ENCODE results near the gene GALNTL6.
"Not testable (repeated sequence)": the region's sequence is repeated elsewhere in the genome, so short reads cannot be mapped to it uniquely, and the experiment has no call there.

The GALNTL6 gene

DNA sequence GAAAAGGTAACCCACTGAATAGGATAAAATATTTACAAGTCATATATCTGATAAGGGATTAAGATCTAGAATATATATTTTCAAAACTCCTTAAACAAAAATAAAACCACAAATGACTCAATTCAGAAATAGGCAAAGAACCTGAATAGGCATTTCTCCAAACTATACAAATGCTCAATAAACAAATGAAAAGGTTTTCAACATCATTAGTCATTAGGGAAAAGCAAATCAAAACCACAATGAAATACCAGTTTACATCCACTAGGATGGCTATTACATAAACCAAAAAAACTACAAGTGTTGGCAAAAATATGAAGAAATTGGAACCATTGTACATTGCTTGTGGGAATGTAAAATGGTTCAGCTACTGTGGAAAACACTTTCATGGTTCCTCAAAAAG lies 1188.4 kb downstream of the GALNTL6 start:
- DNase-seq: no peak

DNA sequence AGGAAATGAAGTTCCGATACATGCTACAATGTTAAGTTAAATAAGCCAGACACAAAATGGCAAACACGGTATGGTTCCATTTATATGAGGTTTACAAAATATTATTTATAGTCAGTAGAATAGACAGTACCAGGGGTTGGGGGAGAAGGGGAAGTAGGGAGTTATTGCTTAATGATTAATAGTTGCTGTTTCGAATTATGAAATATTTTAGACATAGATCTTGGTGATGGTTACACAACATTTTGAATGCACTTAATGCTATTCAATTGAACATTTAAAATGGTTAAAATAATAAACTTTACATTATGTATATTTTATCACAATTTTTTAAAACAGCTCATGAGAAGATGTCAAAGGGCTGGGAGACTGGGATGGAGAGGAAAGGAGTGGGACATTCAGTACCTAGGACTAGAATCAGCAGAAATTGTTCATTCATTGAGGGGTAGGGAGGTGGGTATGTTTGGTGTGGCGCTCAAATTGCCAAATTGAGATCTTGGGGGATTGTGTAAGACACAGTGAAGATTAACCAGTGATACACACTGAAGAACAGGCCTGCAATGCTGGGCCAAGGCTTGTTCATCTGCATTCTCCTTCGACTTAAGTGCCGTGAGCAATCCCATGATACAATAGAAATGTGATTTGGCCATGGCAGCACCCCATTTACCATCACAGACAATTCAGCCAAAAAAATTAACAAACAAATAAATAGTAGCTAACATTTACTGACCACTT lies 1189.8 kb downstream of the GALNTL6 start:
- no peak for DNase-seq

DNA sequence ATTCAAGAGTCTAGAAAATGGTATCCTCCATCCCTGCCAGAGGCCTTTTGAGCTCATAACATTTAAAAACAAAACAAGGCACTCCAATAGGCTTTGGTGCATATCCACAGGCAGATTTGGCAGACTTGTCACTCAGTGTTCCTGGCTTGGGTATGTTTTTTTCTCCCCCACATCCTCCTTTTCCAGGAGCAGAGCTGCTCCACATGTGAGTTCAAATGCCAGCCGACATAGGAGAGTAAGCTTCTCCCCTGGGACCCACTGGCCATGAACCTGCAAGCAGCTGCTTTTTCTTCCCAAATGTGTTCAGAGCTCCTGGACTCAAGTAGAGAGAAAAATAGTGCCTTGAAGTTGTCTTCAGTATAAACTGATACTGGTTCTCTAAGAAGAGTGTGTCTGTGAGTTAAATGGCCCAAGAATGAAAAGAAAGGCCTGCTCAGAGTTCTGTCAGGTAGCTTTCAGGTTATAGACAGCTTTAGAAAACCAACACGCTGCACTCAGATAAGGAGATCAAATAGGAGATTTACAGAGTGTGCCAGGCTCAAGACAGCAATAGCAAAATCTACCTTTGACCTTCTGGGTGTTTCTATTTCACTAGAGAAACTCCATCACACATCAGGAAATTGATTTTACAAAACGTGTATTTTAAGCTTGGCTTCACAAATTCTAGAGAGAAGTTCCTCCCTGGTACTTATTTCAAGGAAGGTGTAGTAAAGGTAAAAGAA lies 1192.9 kb downstream of the GALNTL6 start:
- no peak for DNase-seq

DNA sequence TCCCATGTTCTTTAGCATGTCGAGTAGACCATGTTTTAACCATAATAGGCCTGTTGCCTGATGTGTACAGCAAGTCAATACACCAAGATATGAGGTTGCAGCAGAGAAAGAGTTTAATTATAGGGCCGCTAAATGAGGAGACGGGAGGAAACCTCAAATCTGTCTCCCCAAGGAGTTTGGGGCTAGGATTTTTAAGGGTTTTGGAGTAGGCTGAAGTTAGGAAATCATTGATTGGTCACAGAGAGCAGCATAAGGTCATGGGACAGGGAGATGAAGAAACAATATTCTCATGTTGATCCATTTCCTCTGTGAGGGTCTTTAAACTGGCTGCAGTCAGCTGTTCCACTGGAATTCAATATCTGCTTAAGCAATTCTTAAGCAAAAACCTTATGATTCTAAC lies 1195.2 kb downstream of the GALNTL6 start:
- no peak for DNase-seq

DNA sequence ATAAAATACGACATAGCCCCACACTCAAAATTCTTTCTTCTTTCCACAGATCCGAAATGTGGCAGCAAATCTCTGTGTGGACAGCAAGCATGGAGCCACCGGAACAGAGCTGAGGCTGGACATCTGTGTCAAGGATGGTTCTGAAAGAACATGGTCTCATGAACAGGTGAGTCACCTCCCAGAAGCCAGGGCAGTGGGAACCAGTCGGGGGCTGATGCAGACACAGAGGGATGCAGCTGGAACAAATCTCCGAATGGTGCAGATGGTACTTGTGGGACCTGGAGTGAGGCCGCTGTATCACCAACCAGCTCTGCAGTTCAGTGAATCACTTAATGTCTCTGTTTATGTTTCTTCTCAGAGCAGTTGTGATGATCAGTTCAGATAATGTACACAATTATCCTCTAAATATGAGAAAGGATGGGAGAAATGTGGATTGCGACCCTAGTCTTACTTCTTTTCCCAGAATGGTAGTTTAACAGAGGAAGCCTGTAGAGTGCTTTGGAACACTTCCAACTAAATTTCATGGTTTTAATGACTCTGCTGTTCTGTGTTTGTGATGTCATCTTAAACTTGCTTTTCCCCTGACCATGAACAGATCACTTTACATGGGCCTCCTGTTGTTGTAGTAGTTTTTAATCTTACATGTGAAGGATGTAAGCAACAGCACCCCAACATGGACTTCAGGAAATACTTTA lies 1196.1 kb downstream of the GALNTL6 start:
- DNase-seq: no peak

DNA sequence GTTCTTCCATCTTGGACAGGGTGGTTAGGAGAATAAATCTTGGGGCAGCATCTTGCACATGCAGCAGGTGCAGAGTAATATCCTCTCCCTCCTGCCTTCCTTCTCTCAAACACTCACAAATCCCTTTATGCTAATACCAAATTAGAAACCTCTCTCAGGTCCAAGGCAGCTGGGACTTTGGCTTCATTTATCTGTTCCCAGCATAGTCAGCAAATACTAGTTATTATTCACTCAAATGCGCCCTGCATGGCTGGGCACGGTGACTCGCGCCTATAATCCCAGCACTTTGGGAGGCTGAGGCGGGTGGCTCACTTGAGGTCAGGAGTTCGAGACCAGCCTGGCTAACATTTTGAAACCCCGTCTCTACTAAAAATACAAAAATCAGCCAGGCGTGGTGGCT lies 1199.4 kb downstream of the GALNTL6 start:
- DNase-seq: no peak

DNA sequence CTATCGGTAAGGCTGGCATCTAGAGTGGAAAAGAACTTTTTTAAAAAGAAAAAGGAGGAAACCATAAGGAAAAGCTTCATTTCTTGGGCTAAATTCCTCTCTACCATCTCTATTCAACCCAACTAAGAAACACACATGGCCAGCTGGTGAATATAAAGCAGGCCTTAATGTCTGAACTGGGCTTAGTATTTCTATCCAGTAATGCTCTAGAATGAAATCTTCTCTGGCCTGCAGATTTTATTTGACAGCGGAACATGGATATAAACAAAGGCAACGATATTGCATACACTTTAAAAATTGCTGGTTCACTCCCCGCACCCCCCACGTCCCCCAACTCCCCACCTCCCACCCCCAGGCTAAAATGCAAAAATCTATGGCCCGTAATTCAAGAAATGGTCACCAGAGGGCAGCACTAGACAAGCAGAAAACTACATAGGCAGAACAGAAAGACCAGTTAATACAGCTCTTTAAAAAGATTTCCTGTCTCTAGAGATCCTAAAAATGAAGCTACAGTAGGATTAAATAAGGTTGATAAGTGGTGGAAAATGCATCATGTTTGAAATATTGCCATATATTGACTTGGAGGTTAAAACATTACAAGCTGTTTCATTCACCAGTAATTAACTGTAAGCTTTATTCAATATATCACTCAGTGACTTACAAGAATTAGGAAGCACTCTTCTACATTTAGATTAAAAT lies 1200.2 kb downstream of the GALNTL6 start:
- peak; percentile 76 for DNase-seq

DNA sequence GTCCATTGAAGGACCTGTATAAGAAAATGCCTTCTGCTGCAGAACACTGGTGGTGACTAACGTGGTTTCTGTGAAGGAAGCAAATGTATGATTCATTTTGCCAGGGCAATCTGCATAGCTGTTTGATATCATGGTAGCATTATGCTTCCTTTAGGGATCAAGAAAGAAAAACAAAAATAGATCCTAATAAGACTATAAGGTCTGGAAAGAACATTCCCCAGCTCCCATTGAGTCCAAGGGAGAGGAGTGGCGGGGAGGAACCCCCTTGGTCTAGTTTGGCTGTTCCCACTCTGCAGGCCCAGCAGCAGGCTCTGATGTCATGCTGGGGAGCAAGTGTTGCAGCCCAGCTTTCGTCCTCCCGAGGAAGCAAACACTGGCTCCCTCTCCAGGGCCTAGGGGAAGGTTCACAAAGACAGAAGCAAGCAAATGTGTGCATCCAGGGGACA lies 1200.9 kb downstream of the GALNTL6 start:
- no peak for DNase-seq

DNA sequence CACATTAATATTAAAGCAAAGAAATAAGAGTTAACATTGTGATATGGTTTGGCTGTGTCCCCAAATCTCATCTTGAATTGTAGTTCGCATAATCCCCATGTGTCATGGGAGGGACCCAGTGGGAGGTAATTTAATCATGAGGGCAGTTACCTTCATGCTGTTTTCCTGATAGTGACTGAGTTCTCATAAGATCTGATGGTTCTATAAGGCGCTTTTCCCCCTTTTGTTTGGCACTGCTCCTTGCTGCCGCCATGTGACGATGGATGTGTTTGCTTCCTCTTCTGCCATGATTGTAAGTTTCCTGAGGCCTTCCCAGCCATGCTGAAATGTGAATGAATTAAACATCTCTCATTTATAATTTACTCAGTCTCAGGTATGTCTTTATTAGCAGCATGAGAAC lies 1201.6 kb downstream of the GALNTL6 start:
- no peak for DNase-seq

DNA sequence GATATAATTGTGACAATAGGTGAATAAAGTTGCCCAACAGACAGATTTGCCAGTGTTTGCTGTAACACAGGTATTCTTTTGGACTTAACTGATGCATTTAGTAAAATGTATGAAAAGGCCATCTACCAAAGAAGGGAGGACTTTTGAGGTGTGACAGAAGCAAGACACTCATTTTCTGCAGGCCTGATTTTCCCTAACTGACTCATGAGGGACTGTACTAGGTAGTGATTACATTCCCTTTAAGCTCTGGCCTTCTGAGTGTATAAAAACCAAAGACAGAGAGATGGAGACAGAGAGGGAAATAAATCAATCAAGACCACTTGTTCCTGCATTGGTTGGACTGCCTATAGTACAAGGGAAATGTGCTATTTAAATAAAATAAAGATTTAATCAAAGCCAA lies 1204.6 kb downstream of the GALNTL6 start:
- DNase-seq: no peak

DNA sequence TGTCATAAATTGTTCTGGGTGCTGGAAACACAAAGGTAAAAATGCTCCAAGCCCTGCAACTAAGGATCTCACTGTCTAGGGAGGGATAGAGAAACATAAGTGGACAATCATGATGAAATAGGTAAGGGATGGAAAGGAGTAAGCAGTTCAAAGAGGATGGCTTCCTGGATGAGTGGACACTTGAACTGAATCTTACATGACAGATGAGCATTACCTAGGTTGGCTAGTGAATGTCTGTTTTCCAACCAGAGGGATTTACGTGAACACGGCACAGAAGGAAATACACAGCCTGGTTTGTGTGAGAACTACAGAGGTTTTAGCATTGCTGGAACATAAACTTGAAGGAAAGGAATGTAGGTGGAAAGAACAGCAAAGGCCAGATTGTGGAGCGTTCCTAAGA lies 1205.2 kb downstream of the GALNTL6 start:
- no peak for DNase-seq

DNA sequence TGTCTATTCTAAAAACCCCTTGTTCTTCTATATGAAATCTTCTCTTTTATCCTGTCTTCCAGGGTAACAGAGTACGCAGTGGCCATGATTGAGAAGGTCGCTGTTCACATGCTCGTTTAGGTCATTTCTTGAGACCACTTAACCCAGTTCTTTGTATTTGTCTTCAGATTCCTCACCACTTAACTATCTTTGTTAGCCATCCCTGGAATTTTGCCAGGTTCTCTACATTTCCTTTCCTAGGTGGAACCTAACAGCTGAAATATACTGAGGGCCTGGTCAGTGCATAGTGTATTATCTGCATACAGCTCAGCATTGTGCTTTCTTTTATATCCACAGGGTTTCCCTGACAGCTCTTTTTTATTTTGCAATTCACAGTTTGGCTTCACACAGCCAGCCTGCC lies 1206.5 kb downstream of the GALNTL6 start:
- DNase-seq: no peak

DNA sequence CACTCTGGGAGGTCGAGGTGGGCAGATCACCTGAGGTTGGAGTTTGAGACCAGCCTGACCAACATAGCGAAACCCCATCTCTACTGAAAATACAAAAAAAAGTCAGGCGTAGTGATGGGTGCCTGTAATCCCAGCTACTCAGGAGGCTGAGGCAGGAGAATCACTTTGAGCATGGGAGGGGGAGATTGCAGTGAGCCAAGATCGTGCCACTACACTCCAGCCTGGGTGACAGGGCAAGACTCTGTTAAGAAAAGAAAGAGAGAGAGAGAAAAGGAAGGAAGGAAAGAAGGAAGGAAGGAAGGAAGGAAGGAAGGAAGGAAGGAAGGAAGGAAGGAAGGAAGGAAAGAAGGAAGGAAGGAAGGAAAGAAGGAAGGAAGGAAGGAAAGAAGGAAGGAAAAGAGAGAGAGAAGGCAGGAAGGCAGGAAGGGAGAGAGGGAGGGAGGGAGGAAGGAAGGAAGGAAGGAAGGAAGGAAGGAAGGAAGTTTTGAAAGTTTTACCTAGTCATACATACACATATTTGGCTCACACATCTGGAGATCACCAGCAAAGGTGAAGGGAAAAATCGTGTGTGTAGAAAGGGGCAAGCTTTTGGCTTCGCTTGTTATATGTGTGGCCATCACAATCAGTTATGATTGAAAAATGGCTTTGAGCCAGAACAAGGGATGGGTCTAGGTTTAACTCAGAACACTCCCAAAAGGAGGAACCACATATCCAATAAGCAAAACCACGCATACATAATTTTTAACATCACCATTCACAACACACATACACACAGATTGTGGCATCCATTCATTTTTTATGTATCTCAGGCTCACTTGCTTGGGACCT lies 1208.8 kb downstream of the GALNTL6 start:
- not testable (repeated sequence) for DNase-seq

DNA sequence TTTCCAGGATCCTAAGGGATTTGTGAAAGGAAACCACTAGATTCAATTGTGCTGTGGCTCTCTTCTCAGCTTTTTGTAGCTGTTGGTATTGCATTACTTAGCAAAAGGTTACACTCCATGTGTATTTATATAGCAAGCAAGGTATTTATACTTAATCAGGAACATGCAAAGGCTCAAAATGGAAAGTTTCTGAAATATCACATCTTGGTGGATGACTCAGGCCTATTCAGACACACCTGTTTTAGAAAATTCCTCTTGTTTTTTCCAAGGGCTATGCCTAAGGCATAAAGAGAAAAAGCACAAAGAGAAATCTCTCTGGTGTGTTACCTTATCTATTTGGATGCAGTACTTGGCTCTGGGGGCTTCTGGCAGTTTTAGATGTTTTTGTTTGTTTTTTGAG lies 1211.0 kb downstream of the GALNTL6 start:
- DNase-seq: no peak

DNA sequence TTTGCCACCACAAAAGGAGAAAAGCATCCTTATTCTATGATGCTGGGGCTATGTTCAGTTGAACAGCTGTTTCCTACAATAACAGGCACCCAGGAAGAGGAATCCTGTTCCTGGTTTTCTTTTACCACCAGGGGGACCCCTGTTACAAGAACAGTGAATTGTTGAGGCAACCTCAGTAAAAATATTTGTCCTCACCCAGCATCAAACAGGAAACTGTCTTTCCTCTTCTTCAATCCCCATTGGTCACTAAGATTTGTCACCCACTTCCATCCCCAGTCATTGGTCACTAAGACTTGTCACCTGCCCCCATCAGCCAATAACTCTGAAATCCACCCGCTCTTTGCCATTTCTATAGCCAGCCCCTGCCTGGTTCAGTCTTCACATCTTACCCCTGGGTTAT lies 1211.9 kb downstream of the GALNTL6 start:
- no peak for DNase-seq

DNA sequence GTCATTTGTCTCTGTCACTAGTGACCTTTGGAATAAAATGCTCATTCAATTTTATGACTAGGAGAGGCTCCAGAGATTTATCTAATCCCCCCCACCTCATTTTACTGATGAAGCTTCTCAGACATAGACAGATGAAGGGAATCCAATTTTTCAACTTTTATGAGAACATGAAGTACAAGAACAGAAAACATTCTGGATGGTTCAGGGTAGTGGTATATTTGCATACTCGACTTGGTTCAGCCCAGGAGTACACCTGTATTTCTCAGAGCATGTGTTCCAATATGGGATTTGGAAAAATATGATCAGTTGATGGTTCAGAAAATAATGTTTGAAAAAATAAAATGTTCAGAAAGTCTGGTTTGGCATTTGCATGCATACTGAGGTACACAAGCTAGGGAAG lies 1224.0 kb downstream of the GALNTL6 start:
- DNase-seq: no peak

DNA sequence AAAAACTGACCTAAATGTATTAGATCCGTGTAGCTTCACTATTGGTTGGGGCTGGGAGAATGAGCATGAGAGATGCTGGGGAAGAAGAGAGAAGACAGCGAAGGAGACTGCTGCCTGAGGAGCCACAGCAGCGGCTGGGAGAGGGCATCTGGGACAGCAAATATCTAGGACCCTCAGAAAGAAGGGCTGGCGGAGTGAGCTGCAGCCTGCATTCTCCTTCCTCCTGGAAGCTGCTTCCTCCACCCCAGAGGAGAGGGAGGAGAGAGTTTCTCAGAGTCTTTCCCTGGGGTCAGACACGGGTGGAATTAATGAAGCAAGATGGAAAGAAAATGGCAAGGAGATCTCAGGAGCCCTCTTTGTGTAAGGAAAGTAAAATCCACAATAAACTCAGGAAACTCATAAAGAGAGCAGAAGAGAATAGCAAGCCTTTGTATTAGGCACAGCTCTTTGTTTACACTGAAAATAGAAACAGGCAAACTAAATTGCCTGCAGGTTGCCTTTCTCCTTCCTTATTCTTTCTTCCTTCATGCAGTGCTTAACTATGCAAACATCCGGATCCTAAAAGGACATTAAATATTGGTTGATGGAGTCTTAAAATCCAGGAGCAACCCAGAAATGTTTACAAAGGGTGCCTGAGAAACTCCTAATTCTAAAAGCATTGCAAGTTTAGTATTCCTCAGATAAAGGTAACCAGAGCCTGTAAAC lies 1225.1 kb downstream of the GALNTL6 start:
- DNase-seq: no peak

DNA sequence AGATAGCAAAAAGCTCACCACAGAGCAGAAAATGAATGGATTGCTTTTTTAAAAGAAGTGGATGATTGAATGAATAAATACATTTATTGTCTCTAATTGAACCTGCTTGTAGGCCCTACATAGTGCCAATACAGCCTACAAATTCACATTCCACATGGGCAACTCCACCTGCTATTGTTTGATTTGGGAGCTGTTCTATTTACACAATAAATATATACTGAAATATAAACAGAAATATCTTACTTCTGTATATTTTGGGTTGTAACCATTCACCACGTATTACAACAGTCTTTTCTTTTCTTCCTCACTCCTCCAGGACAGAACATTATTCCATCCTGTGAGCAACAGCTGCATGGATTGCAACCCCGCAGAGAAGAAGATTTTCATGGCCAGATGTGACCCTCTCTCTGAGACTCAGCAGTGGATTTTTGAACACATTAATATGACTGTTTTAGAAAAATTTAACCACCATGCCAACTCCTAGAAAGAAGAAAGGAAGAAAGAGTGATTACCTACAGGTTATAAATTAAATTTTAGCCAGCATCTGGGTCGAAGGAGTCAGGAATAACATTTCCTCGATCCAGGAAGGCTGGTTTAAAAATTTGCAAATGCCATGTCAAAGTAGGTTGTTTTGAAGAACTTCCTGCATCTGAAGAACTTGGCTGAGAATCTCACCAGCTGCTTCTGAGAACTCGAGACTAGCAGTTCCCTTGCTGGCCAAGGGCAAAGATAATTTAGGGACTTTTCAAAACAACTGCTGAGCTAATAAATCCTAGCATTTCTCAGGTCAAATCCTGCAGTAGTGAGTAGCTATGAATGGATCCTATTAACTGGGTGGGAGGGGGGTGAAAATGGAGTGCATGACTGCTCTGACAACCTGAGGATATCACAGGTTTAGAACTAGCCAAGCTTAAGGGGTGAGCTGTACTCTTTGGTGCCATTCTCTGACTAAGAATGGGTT lies 1226.7 kb downstream of the GALNTL6 start:
- DNase-seq: no peak

DNA sequence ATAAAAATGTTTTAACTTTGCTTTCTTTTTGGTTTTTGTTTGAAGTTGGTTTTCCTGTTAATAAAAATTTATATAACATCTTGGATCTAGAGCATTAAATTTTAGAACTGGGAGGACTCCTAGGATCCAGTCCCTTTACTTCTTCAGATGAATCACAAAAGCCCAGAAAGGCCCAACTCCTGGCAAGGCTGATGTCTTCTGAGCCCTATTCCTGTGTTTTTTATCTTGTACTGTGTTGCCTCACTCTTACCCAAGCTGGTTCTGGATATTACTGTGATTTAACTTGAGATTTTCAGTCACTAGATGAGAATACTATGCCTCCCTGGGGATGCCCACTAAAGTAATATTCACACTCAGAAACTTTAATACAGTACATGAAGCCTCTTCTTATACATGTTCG lies 1228.3 kb downstream of the GALNTL6 start:
- no peak for DNase-seq

DNA sequence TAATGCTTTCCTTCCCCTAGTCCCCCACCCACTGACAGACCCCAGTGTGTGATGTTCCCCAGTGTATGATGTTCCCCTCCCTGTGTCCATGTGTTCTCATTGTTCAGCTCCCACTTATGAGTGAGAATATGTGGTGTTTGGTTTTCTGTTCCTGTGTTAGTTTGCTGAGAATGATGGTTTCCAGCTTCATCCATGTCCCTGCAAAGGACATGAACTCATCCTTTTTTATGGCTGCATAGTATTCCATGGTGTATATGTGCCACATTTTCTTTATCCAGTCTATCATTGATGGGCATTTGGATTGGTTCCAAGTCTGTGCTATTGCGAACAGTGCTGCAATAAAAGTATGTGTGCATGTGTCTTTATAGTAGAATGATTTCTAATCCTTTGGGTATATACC lies 1228.9 kb downstream of the GALNTL6 start:
- DNase-seq: not testable (repeated sequence)

DNA sequence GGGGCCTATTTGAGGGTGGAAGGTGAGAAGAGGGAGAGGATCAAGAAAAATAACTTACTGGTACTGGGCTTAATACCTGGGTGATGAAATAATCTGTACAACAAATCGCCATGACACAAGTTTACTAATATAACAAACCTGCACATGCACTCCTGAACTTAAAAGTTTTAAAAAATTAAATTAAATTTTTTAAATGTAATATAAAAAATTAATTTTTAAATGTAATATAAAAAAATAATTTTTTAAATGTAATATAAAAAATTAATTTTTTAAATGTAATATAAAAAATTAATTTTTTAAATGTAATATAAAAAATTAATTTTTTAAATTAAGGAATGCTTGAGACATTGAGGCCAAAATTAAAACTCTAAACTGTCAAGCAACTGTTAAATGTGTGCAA lies 1231.1 kb downstream of the GALNTL6 start:
- DNase-seq: no peak
